ENCODE results near the gene TRAF4. TPM values are rescaled to one million over a fixed set of nuclear protein-coding genes. Genes with fewer than 3 reads are reported as not detected.

Gene TRAF4
- polyA plus RNA-seq (2013): 37.6 TPM

- CTCF ChIA-PET: interaction anchor here (0.9 to 18.9 kb wide), 3 partner anchors 9 to 20 kb away, joined by 3 to 507 read pairs (median 21); partner anchors contain the start of genes NEK8, RPL23A and TLCD1
- peak within 1 kb of the TSS; percentile 27 to 82 (median 63) for H3K4me3 ChIP-seq (ENCODE audit: control insufficient read depth in 1 of 7, extremely low read depth in 1 of 7, insufficient read depth in 4 of 7, low read depth in 2 of 7, low read length in 6 of 7)
- H3K4me1 ChIP-seq (ENCODE audit: control extremely low read depth in 1 of 4, control insufficient read depth in 4 of 4, insufficient read depth in 4 of 4, low read length in 3 of 4): peaks cover 6 to 83% (median 79%) of the 10 kb centered on the region in 4 experiments
- H3K36me3 ChIP-seq (ENCODE audit: control insufficient read depth in 4 of 4, insufficient read depth in 4 of 4, low read length in 3 of 4): peaks cover 0 to 25% (median 5%) of the 10 kb centered on the region in 4 experiments
- peak within 1 kb of the TSS; percentile 1 to 74 for H3K27ac ChIP-seq (ENCODE audit: insufficient read depth in 1 of 2, low read depth in 1 of 2, low read length in 2 of 2, poor library complexity in 1 of 2, severe bottlenecking in 2 of 2)
- peak; percentile 71 to 87 (median 83) for DNase-seq
- under 1% methylated on average over 58 of the region's 70 CpGs for WGBS (ENCODE audit: insufficient coverage)
- no peaks in the 10 kb centered on the region for H3K9me3 ChIP-seq (ENCODE audit: control extremely low read depth in 1 of 5, control insufficient read depth in 4 of 5, insufficient read depth in 2 of 5, low read depth in 1 of 5, low read length in 4 of 5)
- H3K27me3 ChIP-seq (replicated peaks in 2 of 5; ENCODE audit: control insufficient read depth in 4 of 5, insufficient read depth in 5 of 5, low read length in 4 of 5): peaks cover 0 to 4% (median 0%) of the 10 kb centered on the region in 5 experiments
- POLR2A ChIA-PET: interaction anchor here (0.6 to 10.0 kb wide), 2 partner anchors 16 to 477 kb away, joined by 3 to 87 read pairs; partner anchors contain the start of genes NEK8 and TLCD1
Measured at GRCh38 chr17:28743243-28744103, at the start of gene TRAF4. Gene TRAF4 (plus strand): TSS chr17:28744011. CDS start chr17:28744113, 102 bp downstream.

DNA sequence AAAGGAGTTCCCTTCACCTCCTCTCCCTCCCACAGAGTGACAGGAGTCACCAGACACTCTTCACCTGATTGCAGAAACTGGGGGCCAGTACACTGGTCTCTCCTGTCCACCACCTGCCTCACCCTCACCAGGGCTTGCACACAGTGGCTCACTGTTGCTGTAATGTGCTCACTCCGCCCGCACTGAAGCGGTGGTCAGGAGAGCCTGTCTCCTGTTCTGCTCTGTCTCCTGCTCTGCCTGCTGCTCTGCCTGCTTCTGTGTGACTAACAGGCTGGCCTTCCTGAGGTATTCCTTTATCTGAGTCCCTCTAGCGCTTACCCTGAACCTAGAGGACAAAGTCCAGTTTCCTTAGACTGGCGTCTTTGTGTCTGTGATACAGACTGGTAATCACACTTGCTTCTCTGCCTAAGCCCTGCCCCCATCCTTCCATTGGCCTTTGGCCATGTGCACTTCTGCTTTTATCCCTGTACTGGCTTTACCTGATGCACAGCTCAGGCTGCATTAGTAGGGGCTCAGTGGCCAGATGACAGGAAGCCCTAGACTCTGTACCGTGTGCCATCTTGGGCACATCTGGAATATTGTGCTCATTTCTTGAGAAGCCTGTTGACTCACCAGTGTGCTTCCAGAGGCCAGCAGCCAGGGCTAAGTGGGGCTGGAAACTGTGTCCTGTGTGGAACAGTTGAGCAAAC, 45.4 kb upstream of the TRAF4 start:
- Histone ChIP-seq H3K36me3 (ENCODE audit: control insufficient read depth in 4 of 4, insufficient read depth in 4 of 4, low read length in 3 of 4) (peaks cover 36 to 100% (median 80%) of the 10 kb centered on the region in 4 experiments), H3K27me3 (replicated peaks in 2 of 5; ENCODE audit: control insufficient read depth in 4 of 5, insufficient read depth in 5 of 5, low read length in 4 of 5) (no peaks in the 10 kb centered on the region), H3K27ac (ENCODE audit: insufficient read depth in 1 of 2, low read depth in 1 of 2, low read length in 2 of 2, poor library complexity in 1 of 2, severe bottlenecking in 2 of 2) (no peak overlapping the region), H3K4me3 (ENCODE audit: control insufficient read depth in 1 of 7, extremely low read depth in 1 of 7, insufficient read depth in 4 of 7, low read depth in 2 of 7, low read length in 6 of 7) (no peak overlapping the region), H3K9me3 (ENCODE audit: control extremely low read depth in 1 of 5, control insufficient read depth in 4 of 5, insufficient read depth in 2 of 5, low read depth in 1 of 5, low read length in 4 of 5) (no peaks in the 10 kb centered on the region), H3K4me1 (ENCODE audit: control extremely low read depth in 1 of 4, control insufficient read depth in 4 of 4, insufficient read depth in 4 of 4, low read length in 3 of 4) (no peaks in the 10 kb centered on the region)
- POLR2A ChIA-PET: no interaction called here
- DNase-seq: no peak
- WGBS (ENCODE audit: insufficient coverage): 95% methylated on average over 6 of the region's 6 CpGs
- CTCF ChIA-PET: no interaction called here

- Histone ChIP-seq H3K27ac (ENCODE audit: insufficient read depth in 1 of 2, low read depth in 1 of 2, low read length in 2 of 2, poor library complexity in 1 of 2, severe bottlenecking in 2 of 2) (no peak overlapping the region), H3K4me3 (ENCODE audit: control insufficient read depth in 1 of 7, extremely low read depth in 1 of 7, insufficient read depth in 4 of 7, low read depth in 2 of 7, low read length in 6 of 7) (no peak overlapping the region), H3K4me1 (ENCODE audit: control extremely low read depth in 1 of 4, control insufficient read depth in 4 of 4, insufficient read depth in 4 of 4, low read length in 3 of 4) (no peaks in the 10 kb centered on the region), H3K27me3 (replicated peaks in 2 of 5; ENCODE audit: control insufficient read depth in 4 of 5, insufficient read depth in 5 of 5, low read length in 4 of 5) (no peaks in the 10 kb centered on the region), H3K9me3 (ENCODE audit: control extremely low read depth in 1 of 5, control insufficient read depth in 4 of 5, insufficient read depth in 2 of 5, low read depth in 1 of 5, low read length in 4 of 5) (no peaks in the 10 kb centered on the region), H3K36me3 (ENCODE audit: control insufficient read depth in 4 of 4, insufficient read depth in 4 of 4, low read length in 3 of 4) (peaks cover 37 to 97% (median 75%) of the 10 kb centered on the region in 4 experiments)
- ChIA-PET CTCF (interaction anchor here (0.6 to 1.2 kb wide), 3 partner anchors 8 to 25 kb away, joined by 3 to 4 read pairs (median 4); no protein-coding TSS in a partner anchor), POLR2A (no interaction called here)
- DNase-seq: no peak
- 98% methylated on average over 7 of the region's 8 CpGs for WGBS (ENCODE audit: insufficient coverage)
Measured at GRCh38 chr17:28700278-28700677, 43.5 kb upstream of the TRAF4 start.

DNA sequence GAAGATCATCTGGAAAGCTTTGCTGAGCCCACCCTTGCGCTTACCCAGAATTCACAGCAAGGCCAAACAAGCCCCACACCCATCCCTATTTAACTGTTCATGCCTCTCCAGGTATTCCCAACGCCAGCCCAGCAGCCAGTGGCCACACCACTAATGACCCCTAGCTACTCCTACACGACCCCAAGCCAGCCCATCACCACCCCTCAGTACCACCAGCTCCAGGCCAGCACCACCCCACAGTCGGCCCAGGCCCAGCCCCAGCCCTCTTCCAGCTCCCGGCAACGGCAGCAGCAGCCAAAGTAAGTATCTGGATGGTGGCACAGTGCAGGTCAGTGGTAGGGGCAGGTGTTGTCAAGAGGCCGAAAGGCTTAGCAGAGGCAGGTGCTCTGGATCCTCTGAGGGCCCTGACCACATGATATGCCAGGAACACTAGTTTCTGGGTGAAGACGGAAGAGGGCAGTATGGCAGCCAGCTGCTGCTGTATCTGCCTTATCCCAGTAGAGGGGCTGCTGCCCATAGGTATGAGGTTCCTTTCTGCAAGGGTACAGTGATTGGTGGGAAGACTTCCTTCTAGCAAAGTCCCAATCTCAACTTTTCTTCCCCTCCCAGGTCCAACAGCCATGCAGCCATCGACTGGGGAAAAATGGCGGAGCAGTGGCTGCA, 42.9 kb upstream of the TRAF4 start:
- Histone ChIP-seq H3K9me3 (ENCODE audit: control extremely low read depth in 1 of 5, control insufficient read depth in 4 of 5, insufficient read depth in 2 of 5, low read depth in 1 of 5, low read length in 4 of 5) (no peaks in the 10 kb centered on the region), H3K36me3 (ENCODE audit: control insufficient read depth in 4 of 4, insufficient read depth in 4 of 4, low read length in 3 of 4) (peaks cover 33 to 90% (median 70%) of the 10 kb centered on the region in 4 experiments), H3K27ac (ENCODE audit: insufficient read depth in 1 of 2, low read depth in 1 of 2, low read length in 2 of 2, poor library complexity in 1 of 2, severe bottlenecking in 2 of 2) (no peak overlapping the region), H3K4me3 (ENCODE audit: control insufficient read depth in 1 of 7, extremely low read depth in 1 of 7, insufficient read depth in 4 of 7, low read depth in 2 of 7, low read length in 6 of 7) (no peak overlapping the region), H3K4me1 (ENCODE audit: control extremely low read depth in 1 of 4, control insufficient read depth in 4 of 4, insufficient read depth in 4 of 4, low read length in 3 of 4) (no peaks in the 10 kb centered on the region), H3K27me3 (replicated peaks in 2 of 5; ENCODE audit: control insufficient read depth in 4 of 5, insufficient read depth in 5 of 5, low read length in 4 of 5) (no peaks in the 10 kb centered on the region)
- DNase-seq: no peak
- WGBS (ENCODE audit: insufficient coverage): 97% methylated on average over 8 of the region's 10 CpGs
- ChIA-PET CTCF (interaction anchor here (1.2 kb wide), 1 partner anchor 25 kb away, joined by 4 read pairs; no protein-coding TSS in a partner anchor), POLR2A (no interaction called here)

DNA sequence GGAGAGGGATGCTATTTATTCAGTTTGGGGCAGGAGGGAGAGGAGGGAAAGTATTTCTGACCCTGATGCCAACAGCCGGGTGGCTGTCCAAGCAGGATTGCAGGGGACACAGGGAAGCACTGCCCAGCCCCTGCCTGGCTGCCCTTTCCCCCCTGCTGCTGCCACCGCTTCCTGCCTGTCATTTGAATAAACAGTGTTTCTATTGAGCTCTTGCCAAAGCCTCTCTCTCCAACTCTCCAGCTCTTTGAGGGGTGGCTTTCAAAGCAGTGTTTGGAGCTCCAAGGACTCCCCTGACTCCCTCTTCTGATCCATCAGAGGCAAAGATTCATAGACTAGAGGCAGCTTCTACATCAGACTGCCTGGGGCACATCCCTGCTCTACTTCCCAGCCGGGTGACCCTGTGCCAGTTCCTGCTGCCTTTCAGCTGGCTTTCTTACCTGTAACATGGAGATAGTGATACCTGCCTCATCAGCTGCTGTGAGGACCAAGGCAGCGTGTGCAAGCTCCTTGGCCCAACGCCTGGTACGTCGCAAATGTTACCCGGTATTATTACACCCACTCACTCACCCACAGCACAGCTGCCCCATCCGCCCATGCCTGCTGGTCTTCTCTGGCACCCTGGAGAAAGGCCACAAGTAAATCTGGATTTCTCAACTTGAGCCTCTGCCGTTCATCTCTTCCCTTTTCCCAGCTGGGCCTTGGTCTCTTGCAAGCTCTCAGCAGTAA, 41.6 kb upstream of the TRAF4 start:
- 98% methylated on average over 10 of the region's 10 CpGs for WGBS (ENCODE audit: insufficient coverage)
- CTCF ChIA-PET: interaction anchor here (1.4 kb wide), 1 partner anchor 9 kb away, joined by 5 read pairs; no protein-coding TSS in a partner anchor
- Histone ChIP-seq H3K4me1 (ENCODE audit: control extremely low read depth in 1 of 4, control insufficient read depth in 4 of 4, insufficient read depth in 4 of 4, low read length in 3 of 4) (no peaks in the 10 kb centered on the region), H3K27ac (ENCODE audit: insufficient read depth in 1 of 2, low read depth in 1 of 2, low read length in 2 of 2, poor library complexity in 1 of 2, severe bottlenecking in 2 of 2) (no peak overlapping the region), H3K36me3 (ENCODE audit: control insufficient read depth in 4 of 4, insufficient read depth in 4 of 4, low read length in 3 of 4) (peaks cover 33 to 81% (median 61%) of the 10 kb centered on the region in 4 experiments), H3K27me3 (replicated peaks in 2 of 5; ENCODE audit: control insufficient read depth in 4 of 5, insufficient read depth in 5 of 5, low read length in 4 of 5) (no peaks in the 10 kb centered on the region), H3K4me3 (ENCODE audit: control insufficient read depth in 1 of 7, extremely low read depth in 1 of 7, insufficient read depth in 4 of 7, low read depth in 2 of 7, low read length in 6 of 7) (no peak overlapping the region), H3K9me3 (ENCODE audit: control extremely low read depth in 1 of 5, control insufficient read depth in 4 of 5, insufficient read depth in 2 of 5, low read depth in 1 of 5, low read length in 4 of 5) (no peaks in the 10 kb centered on the region)
- DNase-seq: no peak
- POLR2A ChIA-PET: interaction anchor here (1.1 kb wide), 1 partner anchor 9 kb away, joined by 3 read pairs; no protein-coding TSS in a partner anchor

- Histone ChIP-seq H3K27me3 (replicated peaks in 2 of 5; ENCODE audit: control insufficient read depth in 4 of 5, insufficient read depth in 5 of 5, low read length in 4 of 5) (no peaks in the 10 kb centered on the region), H3K9me3 (ENCODE audit: control extremely low read depth in 1 of 5, control insufficient read depth in 4 of 5, insufficient read depth in 2 of 5, low read depth in 1 of 5, low read length in 4 of 5) (no peaks in the 10 kb centered on the region), H3K4me1 (ENCODE audit: control extremely low read depth in 1 of 4, control insufficient read depth in 4 of 4, insufficient read depth in 4 of 4, low read length in 3 of 4) (no peaks in the 10 kb centered on the region), H3K36me3 (ENCODE audit: control insufficient read depth in 4 of 4, insufficient read depth in 4 of 4, low read length in 3 of 4) (peaks cover 30 to 76% (median 56%) of the 10 kb centered on the region in 4 experiments), H3K4me3 (ENCODE audit: control insufficient read depth in 1 of 7, extremely low read depth in 1 of 7, insufficient read depth in 4 of 7, low read depth in 2 of 7, low read length in 6 of 7) (no peak overlapping the region), H3K27ac (ENCODE audit: insufficient read depth in 1 of 2, low read depth in 1 of 2, low read length in 2 of 2, poor library complexity in 1 of 2, severe bottlenecking in 2 of 2) (no peak overlapping the region)
- WGBS (ENCODE audit: insufficient coverage): 100% methylated on average over 2 of the region's 3 CpGs
- DNase-seq: no peak
- ChIA-PET POLR2A (interaction anchor here (1.1 kb wide), 1 partner anchor 8 kb away, joined by 3 read pairs; no protein-coding TSS in a partner anchor), CTCF (interaction anchor here (1.4 kb wide), 1 partner anchor 9 kb away, joined by 5 read pairs; no protein-coding TSS in a partner anchor)
Measured at GRCh38 chr17:28702752-28703150, 41.1 kb upstream of the TRAF4 start.

Data from common myeloid progenitor, CD34-positive (primary cell).